Measurements from ENCODE around the gene TESK1.
"Not testable (repeated sequence)": the region's sequence is repeated elsewhere in the genome, so short reads cannot be mapped to it uniquely, and the experiment has no call there.

Gene TESK1

GRCh38 chr9:35579130-35579529 lies 25.9 kb upstream of the TESK1 start:
- no peak for DNase-seq (ENCODE audit: low read depth in 2 of 2, low spot score in 1 of 2)

DNA sequence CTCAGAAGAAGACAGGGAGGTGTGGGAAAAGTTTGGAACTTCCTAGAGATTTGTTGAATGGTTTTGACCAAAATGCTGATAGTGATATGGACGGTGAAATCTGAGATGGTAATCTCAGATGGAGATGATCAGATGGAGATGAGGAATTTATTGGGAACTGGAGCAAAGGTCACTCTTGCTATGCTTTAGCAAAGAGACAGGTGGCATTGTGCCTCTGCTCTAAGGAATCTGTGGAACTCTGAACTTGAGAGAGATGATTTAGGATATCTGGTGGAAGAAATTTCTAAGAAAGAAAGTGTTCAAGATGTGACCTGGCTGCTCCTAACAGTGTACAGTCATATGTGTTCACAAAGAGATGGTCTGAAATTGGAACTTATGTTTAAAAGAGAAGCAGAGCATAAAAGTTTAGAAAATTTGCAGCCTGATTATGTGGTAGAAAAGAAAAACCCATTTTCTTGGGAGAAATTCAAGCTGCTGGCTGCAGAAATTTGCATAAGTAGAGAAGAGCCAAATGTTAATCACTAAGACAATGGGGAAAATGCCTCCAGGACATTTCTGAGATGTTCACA lies 25.3 kb upstream of the TESK1 start:
- not testable (repeated sequence) for DNase-seq (ENCODE audit: low read depth in 2 of 2, low spot score in 1 of 2)

- not testable (repeated sequence) for DNase-seq (ENCODE audit: low read depth in 2 of 2, low spot score in 1 of 2)
Observed at GRCh38 chr9:35583521-35583920, 21.5 kb upstream of the TESK1 start.

DNA sequence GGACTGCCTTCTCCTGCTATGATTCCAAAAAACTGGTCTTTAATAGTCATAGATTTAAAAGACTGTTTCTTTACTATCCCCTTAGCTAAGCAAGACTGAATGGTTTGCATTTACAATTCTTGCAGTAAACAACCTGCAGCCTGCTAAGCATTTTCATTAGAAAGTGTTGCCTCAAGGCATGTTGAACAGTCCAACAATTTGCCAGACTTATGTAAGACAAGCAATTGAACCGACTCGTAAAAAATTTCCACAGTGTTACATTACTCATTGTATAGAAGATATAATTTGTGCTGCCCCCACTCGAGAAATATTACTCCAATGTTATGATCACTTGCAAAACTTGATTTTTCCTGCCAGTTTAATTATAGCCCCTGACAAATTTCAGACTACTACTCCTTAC lies 20.4 kb upstream of the TESK1 start:
- DNase-seq (ENCODE audit: low read depth in 2 of 2, low spot score in 1 of 2) = not testable (repeated sequence)

- DNase-seq (ENCODE audit: low read depth in 2 of 2, low spot score in 1 of 2) = not testable (repeated sequence)
Observed at GRCh38 chr9:35588506-35588905, 16.6 kb upstream of the TESK1 start.

- no peak for DNase-seq (ENCODE audit: low read depth in 2 of 2, low spot score in 1 of 2)
Observed at GRCh38 chr9:35593581-35593980, 11.5 kb upstream of the TESK1 start.

GRCh38 chr9:35594471-35594870 lies 10.6 kb upstream of the TESK1 start:
- DNase-seq (ENCODE audit: low read depth in 2 of 2, low spot score in 1 of 2) = no peak

- not testable (repeated sequence) for DNase-seq (ENCODE audit: low read depth in 2 of 2, low spot score in 1 of 2)
Observed at GRCh38 chr9:35596907-35597306, 8.2 kb upstream of the TESK1 start.

DNA sequence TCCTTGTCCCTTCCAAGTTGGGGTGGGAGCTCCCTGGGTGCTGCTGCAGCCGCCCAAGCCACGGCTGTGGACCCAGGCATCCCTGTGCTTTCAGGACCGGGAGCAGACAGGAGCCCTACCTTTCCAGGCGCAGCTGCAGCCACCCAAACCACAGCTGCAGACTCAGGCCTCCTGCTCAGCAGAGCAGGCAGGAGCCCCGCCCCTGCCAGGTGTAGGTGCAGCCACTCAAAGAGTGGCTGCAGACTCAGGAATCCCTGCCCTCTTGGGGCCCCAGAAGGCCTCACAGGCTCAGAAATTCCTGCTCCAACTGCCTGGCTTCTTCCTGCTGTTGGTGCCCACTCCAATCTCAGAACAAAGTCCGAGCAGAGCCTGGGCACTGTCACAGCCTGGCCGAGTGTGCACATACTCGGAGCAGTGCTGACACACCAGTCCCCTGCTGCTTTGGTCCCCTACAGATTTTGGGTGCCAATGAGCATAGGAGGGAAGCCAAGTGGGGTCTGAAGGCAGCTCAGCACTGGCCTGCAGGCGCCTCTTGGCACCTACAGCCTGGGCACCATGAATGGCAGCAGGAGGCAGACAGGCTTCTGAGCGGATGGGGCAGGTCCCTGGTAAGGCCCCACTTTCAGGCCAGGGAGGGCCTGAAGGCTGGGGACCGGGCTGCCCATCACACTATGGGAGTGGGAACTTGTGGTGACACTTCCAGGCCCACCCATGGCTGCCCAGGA lies 6.0 kb upstream of the TESK1 start:
- DNase-seq (ENCODE audit: low read depth in 2 of 2, low spot score in 1 of 2) = no peak

DNA sequence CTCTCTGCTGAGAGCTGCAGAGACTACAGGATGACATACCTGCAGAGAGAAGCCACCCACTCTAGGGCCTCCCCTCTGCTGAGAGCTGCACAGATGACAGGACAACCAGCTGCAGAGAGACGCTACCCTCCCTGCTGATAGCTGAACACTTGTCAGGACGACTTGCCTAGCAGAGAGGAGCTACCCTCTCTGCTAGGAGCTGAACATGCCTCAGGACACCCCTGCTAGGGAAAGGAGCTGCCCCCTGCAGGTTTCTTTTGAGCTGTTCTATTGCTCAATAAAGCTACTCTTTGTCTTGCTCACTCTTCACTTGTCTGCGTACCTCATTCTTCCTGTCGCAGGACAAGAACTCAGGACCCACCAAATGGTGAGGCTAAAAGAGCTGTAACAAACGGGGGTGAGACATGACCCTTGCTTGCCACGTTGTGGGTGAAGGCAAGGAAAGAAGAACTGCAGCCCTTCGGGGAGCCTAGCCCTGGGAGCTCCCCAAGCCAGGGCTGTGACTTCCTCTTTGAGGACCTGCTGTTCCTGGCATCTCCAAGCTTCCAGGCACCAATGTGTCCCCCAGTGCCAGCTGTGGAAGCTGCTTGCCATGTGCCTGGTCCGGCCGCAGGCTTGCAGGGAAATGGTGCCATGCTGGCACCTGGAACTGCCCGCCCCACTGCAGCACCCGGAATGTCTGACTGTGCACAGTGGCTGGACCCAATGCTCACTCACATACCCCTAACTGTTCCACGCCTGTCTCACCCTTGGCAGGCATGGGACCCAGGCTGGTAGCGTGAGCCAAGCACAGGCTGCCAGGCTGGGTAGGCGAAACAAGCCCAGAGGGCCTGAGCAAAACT lies 5.1 kb upstream of the TESK1 start:
- no peak for DNase-seq (ENCODE audit: low read depth in 2 of 2, low spot score in 1 of 2)

DNA sequence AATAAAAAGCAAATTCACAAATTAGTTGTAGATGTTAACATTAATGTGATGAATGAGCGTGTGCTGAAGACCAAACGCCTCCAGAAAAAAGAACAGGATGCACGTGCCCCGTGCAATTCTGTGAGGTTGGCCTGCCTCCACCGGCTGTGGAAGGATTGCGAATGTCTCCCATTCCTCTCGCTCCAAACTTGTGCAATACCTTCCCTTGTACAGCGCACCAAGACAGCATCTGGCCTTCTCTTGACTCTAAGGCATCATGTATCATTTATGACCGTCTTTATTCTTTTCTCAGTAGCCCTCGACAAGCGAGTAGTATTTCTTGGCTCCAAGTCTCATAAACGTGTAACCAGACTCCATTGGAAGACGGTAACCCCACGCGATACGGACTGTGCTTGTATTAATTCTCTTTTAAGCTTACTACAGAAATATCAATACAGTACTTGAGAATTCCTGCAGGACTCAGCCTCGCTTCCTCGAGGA lies 1.5 kb upstream of the TESK1 start:
- DNase-seq (ENCODE audit: low read depth in 2 of 2, low spot score in 1 of 2) = no peak

GRCh38 chr9:35603986-35604577 lies 980 bp upstream of the TESK1 start:
- peak; percentile 97 to 99 for DNase-seq (ENCODE audit: low read depth in 2 of 2, low spot score in 1 of 2)

GRCh38 chr9:35605351-35606137 lies 482 bp downstream of the TESK1 start:
- peak in 1 of 2 donors; percentile 11 for DNase-seq (ENCODE audit: low read depth in 2 of 2, low spot score in 1 of 2)

DNA sequence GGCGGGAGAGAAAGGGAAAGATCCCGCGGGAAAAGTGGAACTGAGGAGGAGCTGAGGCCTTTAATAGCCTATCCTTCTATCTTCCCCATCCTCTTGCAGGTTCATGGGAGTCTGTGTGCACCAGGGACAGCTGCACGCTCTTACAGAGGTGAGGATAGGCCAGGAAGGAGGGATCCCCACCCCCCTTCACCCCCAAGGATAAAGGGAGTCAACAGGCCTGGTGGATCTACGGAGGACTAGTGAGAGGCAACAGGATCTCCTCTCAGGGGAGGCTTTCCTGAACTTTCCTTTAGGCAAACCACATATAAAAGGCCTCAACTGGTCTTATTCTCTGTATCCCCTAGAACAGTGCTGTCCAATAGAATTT lies 1.1 kb downstream of the TESK1 start:
- no peak for DNase-seq (ENCODE audit: low read depth in 2 of 2, low spot score in 1 of 2)

GRCh38 chr9:35606726-35607125 lies 1.7 kb downstream of the TESK1 start:
- DNase-seq (ENCODE audit: low read depth in 2 of 2, low spot score in 1 of 2) = no peak

DNA sequence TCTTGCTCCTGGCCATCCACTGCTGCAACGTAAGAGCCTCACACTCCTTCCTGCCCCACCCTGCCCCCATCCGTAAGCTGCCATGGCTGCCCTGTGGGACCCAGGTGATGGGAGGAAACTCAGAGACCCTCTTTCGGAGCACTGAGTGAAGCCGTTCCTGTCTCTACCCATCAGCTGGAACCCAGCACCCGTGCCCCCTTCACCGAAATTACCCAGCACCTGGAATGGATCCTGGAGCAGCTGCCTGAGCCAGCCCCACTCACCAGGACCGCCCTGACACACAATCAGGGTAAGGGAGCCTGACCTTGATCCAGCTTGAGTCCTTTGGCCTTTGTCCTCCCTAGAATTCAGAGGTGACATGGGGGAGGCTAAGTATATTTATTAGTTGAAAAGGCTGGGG lies 3.2 kb downstream of the TESK1 start:
- DNase-seq (ENCODE audit: low read depth in 2 of 2, low spot score in 1 of 2) = no peak

DNA sequence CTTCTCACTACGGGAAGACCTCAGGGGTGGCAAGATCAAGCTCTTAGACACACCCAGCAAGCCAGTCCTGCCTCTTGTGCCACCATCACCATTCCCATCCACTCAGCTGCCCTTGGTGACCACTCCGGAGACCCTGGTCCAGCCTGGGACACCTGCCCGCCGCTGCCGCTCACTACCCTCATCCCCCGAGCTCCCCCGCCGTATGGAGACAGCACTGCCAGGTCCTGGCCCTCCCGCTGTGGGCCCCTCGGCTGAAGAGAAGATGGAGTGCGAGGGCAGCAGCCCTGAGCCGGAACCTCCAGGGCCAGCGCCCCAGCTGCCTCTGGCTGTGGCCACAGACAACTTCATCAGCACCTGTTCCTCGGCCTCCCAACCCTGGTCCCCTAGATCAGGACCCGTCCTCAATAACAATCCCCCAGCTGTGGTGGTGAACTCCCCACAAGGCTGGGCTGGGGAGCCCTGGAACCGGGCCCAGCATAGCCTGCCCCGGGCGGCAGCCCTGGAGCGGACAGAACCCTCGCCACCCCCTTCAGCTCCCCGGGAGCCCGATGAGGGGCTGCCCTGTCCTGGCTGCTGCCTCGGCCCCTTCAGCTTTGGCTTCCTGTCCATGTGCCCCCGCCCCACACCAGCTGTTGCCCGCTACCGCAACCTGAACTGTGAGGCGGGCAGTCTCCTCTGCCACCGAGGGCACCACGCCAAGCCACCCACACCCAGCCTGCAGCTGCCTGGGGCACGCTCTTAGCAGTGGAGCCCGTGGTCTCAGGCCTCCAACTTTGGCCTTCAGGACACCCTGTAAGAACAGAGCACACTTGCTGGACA lies 4.1 kb downstream of the TESK1 start:
- DNase-seq (ENCODE audit: low read depth in 2 of 2, low spot score in 1 of 2) = no peak

DNA sequence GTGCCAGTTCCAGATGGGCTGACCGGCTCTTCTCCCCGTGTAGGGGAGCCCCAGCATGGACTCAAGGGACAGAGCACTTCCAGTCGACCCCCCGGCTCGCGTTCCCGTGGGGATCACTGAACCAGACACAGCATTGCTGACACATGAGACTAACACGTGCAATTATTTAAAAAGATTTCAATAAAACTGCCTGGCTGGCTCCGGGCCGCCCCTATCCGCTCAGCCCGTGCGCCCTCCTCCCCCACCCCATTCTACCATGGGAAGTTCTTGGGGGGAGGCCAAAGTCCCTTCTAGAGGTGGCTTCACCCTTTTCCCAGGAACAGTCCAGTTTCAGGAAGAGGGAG lies 4.7 kb downstream of the TESK1 start:
- no peak for DNase-seq (ENCODE audit: low read depth in 2 of 2, low spot score in 1 of 2)

GRCh38 chr9:35611230-35611797 lies 6.3 kb downstream of the TESK1 start:
- no peak for DNase-seq (ENCODE audit: low read depth in 2 of 2, low spot score in 1 of 2)

DNA sequence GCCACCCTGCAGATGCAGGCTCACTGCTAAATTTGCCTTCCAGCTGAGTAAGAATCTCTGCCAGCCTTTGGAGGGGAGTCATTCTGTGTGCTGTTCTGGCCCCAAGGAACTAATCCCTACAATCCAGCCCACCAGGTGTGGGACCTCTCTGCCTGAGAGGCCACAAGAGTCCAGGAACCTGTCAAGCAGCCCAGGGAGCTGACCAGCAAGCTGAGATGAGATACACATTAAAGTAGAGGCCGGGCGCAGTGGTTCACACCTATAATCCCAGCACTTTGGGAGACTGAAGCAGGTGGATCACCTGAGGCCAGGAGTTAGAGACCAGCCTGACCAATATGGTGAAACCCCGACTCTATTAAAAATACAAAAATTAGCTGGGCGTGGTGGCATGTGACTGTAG lies 7.0 kb downstream of the TESK1 start:
- not testable (repeated sequence) for DNase-seq (ENCODE audit: low read depth in 2 of 2, low spot score in 1 of 2)

Measured in stimulated activated CD8-positive, alpha-beta memory T cell treated with anti-CD3 and anti-CD28 coated beads, Interleukin-4, amount 100 ng/mL, for 1 hour (primary cell).